ENCODE results near the gene C4B.
"Not testable (repeated sequence)": the region's sequence is repeated elsewhere in the genome, so short reads cannot be mapped to it uniquely, and the experiment has no call there.

C4B gene

GRCh38 chr6:31971993-31972708 lies 42.4 kb upstream of the C4B start, which contains the start of gene DXO:
Gene DXO, minus strand, starts transcription at chr6:31972138. Its CDS starts 463 bp downstream, at chr6:31971675.
- Histone ChIP-seq H3K9me3 (ENCODE audit: control insufficient read depth, insufficient read depth, low read length) (no peaks in the 10 kb centered on the region), H3K9ac (ENCODE audit: low read depth, low read length) (peak within 1 kb of the TSS; percentile 68), H3K27me3 (ENCODE audit: control insufficient read depth, insufficient read depth, low read length) (no peaks in the 10 kb centered on the region), H3K36me3 (ENCODE audit: control insufficient read depth, insufficient read depth, low read length) (peaks cover 23% of the 10 kb centered on the region), H3K4me1 (ENCODE audit: control insufficient read depth, insufficient read depth, low read length) (peaks cover 3% of the 10 kb centered on the region), H3K4me3 (ENCODE audit: low read depth, low read length) (peak within 1 kb of the TSS; percentile 69)

- Histone ChIP-seq H3K27me3 (ENCODE audit: control insufficient read depth, insufficient read depth, low read length) (no peaks in the 10 kb centered on the region), H3K9me3 (ENCODE audit: control insufficient read depth, insufficient read depth, low read length) (no peaks in the 10 kb centered on the region), H3K36me3 (ENCODE audit: control insufficient read depth, insufficient read depth, low read length) (peaks cover 18% of the 10 kb centered on the region), H3K4me3 (ENCODE audit: low read depth, low read length) (peak overlapping the region; percentile 69), H3K9ac (ENCODE audit: low read depth, low read length) (peak overlapping the region; percentile 18), H3K4me1 (ENCODE audit: control insufficient read depth, insufficient read depth, low read length) (peaks cover 3% of the 10 kb centered on the region)
Observed at GRCh38 chr6:31972709-31973350, 41.8 kb upstream of the C4B start.

- not testable (repeated sequence) for H3K27me3 ChIP-seq (ENCODE audit: control insufficient read depth, insufficient read depth, low read length); H3K36me3 ChIP-seq (ENCODE audit: control insufficient read depth, insufficient read depth, low read length); H3K9ac ChIP-seq (ENCODE audit: low read depth, low read length); H3K9me3 ChIP-seq (ENCODE audit: control insufficient read depth, insufficient read depth, low read length); H3K4me3 ChIP-seq (ENCODE audit: low read depth, low read length); H3K4me1 ChIP-seq (ENCODE audit: control insufficient read depth, insufficient read depth, low read length)
Observed at GRCh38 chr6:31976065-31976464, 38.5 kb upstream of the C4B start.

- Histone ChIP-seq H3K36me3 (ENCODE audit: control insufficient read depth, insufficient read depth, low read length) (no peaks in the 10 kb centered on the region), H3K9ac (ENCODE audit: low read depth, low read length) (no peak overlapping the region), H3K4me3 (ENCODE audit: low read depth, low read length) (no peak overlapping the region), H3K4me1 (ENCODE audit: control insufficient read depth, insufficient read depth, low read length) (peaks cover under 1% of the 10 kb centered on the region), H3K27me3 (ENCODE audit: control insufficient read depth, insufficient read depth, low read length) (no peaks in the 10 kb centered on the region), H3K9me3 (ENCODE audit: control insufficient read depth, insufficient read depth, low read length) (no peaks in the 10 kb centered on the region)
Observed at GRCh38 chr6:31977816-31978431, 36.7 kb upstream of the C4B start.

- H3K4me1 ChIP-seq (ENCODE audit: control insufficient read depth, insufficient read depth, low read length): no peaks in the 10 kb centered on the region
- no peaks in the 10 kb centered on the region for H3K36me3 ChIP-seq (ENCODE audit: control insufficient read depth, insufficient read depth, low read length)
- H3K9ac ChIP-seq (ENCODE audit: low read depth, low read length): no peak overlapping the region
Observed at GRCh38 chr6:31978831-31979230, 35.8 kb upstream of the C4B start.

GRCh38 chr6:31979238-31979898 lies 35.2 kb upstream of the C4B start:
- Histone ChIP-seq H3K9ac (ENCODE audit: low read depth, low read length) (no peak overlapping the region), H3K9me3 (ENCODE audit: control insufficient read depth, insufficient read depth, low read length) (no peaks in the 10 kb centered on the region), H3K36me3 (ENCODE audit: control insufficient read depth, insufficient read depth, low read length) (no peaks in the 10 kb centered on the region), H3K4me3 (ENCODE audit: low read depth, low read length) (no peak overlapping the region), H3K27me3 (ENCODE audit: control insufficient read depth, insufficient read depth, low read length) (no peaks in the 10 kb centered on the region), H3K4me1 (ENCODE audit: control insufficient read depth, insufficient read depth, low read length) (no peaks in the 10 kb centered on the region)

More at GRCh38 chr6:31978831-31979230, 35.8 kb upstream of the C4B start:
- no peaks in the 10 kb centered on the region for H3K27me3 ChIP-seq (ENCODE audit: control insufficient read depth, insufficient read depth, low read length)
- no peaks in the 10 kb centered on the region for H3K9me3 ChIP-seq (ENCODE audit: control insufficient read depth, insufficient read depth, low read length)
- H3K4me3 ChIP-seq (ENCODE audit: low read depth, low read length): no peak overlapping the region

- not testable (repeated sequence) for H3K9ac ChIP-seq (ENCODE audit: low read depth, low read length); H3K4me1 ChIP-seq (ENCODE audit: control insufficient read depth, insufficient read depth, low read length); H3K4me3 ChIP-seq (ENCODE audit: low read depth, low read length); H3K36me3 ChIP-seq (ENCODE audit: control insufficient read depth, insufficient read depth, low read length); H3K9me3 ChIP-seq (ENCODE audit: control insufficient read depth, insufficient read depth, low read length); H3K27me3 ChIP-seq (ENCODE audit: control insufficient read depth, insufficient read depth, low read length)
Observed at GRCh38 chr6:31980195-31980876, 34.3 kb upstream of the C4B start.

GRCh38 chr6:31980998-31981397 lies 33.6 kb upstream of the C4B start:
- not testable (repeated sequence) for H3K27me3 ChIP-seq (ENCODE audit: control insufficient read depth, insufficient read depth, low read length); H3K4me3 ChIP-seq (ENCODE audit: low read depth, low read length); H3K9me3 ChIP-seq (ENCODE audit: control insufficient read depth, insufficient read depth, low read length); H3K36me3 ChIP-seq (ENCODE audit: control insufficient read depth, insufficient read depth, low read length); H3K9ac ChIP-seq (ENCODE audit: low read depth, low read length); H3K4me1 ChIP-seq (ENCODE audit: control insufficient read depth, insufficient read depth, low read length)

- H3K27me3 ChIP-seq (ENCODE audit: control insufficient read depth, insufficient read depth, low read length); H3K4me1 ChIP-seq (ENCODE audit: control insufficient read depth, insufficient read depth, low read length); H3K9me3 ChIP-seq (ENCODE audit: control insufficient read depth, insufficient read depth, low read length); H3K4me3 ChIP-seq (ENCODE audit: low read depth, low read length); H3K36me3 ChIP-seq (ENCODE audit: control insufficient read depth, insufficient read depth, low read length); H3K9ac ChIP-seq (ENCODE audit: low read depth, low read length): not testable (repeated sequence)
Observed at GRCh38 chr6:31981744-31982143, 32.9 kb upstream of the C4B start, which contains the start of gene C4A. Gene C4A, plus strand, starts transcription at chr6:31982057. Its CDS starts 51 bp downstream, at chr6:31982108.

- not testable (repeated sequence) for H3K9me3 ChIP-seq (ENCODE audit: control insufficient read depth, insufficient read depth, low read length); H3K9ac ChIP-seq (ENCODE audit: low read depth, low read length); H3K4me3 ChIP-seq (ENCODE audit: low read depth, low read length); H3K4me1 ChIP-seq (ENCODE audit: control insufficient read depth, insufficient read depth, low read length); H3K27me3 ChIP-seq (ENCODE audit: control insufficient read depth, insufficient read depth, low read length); H3K36me3 ChIP-seq (ENCODE audit: control insufficient read depth, insufficient read depth, low read length)
Observed at GRCh38 chr6:31989363-31989762, 25.2 kb upstream of the C4B start.

GRCh38 chr6:31994421-31994820 lies 20.2 kb upstream of the C4B start:
- H3K9ac ChIP-seq (ENCODE audit: low read depth, low read length): not testable (repeated sequence)

More at GRCh38 chr6:31994421-31994820, 20.2 kb upstream of the C4B start:
- not testable (repeated sequence) for H3K4me3 ChIP-seq (ENCODE audit: low read depth, low read length); H3K4me1 ChIP-seq (ENCODE audit: control insufficient read depth, insufficient read depth, low read length); H3K36me3 ChIP-seq (ENCODE audit: control insufficient read depth, insufficient read depth, low read length); H3K27me3 ChIP-seq (ENCODE audit: control insufficient read depth, insufficient read depth, low read length); H3K9me3 ChIP-seq (ENCODE audit: control insufficient read depth, insufficient read depth, low read length)

Measured in iPS-15b (cell line).